Brain microvascular endothelial cell (primary cell): Measurements from ENCODE around the gene NT5DC4.
A peak's percentile ranks its signal among the peaks of the same experiment; 100 is the strongest.

Experiments used
- DNase-seq: peaks from one replicate; pipeline ENCODE4 v3.0.0-alpha.2; 2020
- H3K27ac ChIP-seq: fragments of 250-450 bp; sonication (Bioruptor Pico); 2 replicates; pipeline ENCODE4 v1.5.1; 2020; ENCODE audit warnings: mild to moderate bottlenecking, moderate library complexity
- H3K27me3 ChIP-seq: fragments of 250-450 bp; sonication (Bioruptor Pico); replicated peaks from 2 replicates; pipeline ENCODE4 v1.5.1; 2020; ENCODE audit warnings: mild to moderate bottlenecking
- H3K36me3 ChIP-seq: fragments of 250-450 bp; sonication (Bioruptor Pico); replicated peaks from 2 replicates; pipeline ENCODE4 v1.5.1; 2020; ENCODE audit warnings: mild to moderate bottlenecking
- H3K4me3 ChIP-seq: 2 replicates; pipeline ENCODE4 v1.5.1; 2011; ENCODE audit warnings: low read depth, mild to moderate bottlenecking, control low read depth, low read length, moderate library complexity
- in situ Hi-C: cut with HindIII; loops from 2 replicates; pipeline ENCODE4 v1.10.0; 2017; ENCODE audit warnings: low sequenced_read_pairs, low pct_ligation_motif_present
- TF ChIP-seq, protein P1 (sequence below): IDR thresholded peaks from 2 replicates; pipeline ENCODE4 v1.5.1; 2011; ENCODE audit warnings: low read depth, mild to moderate bottlenecking, moderate library complexity, low read length, control low read depth, inconsistent platforms; ENCODE audit errors: missing control alignments

The NT5DC4 gene

DNA sequence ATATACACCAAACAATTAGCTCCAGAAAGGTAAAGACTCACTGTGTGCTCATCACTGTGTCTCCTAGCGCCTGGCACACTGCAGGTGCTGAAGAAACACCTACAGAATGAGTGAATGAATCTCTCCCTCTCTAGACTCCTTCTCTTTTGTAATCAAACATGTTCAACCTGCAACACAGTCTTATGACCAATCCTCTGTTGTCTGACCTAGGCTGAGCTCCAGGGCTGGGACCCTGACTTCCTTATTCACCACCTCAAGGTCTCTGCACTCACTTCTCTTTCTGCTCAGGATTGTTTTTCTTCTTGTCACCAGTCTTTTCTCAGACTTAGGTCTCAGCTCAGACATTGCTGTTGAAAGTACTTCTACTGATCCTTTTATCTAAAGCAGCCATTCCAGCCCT lies 33.7 kb downstream of the NT5DC4 start:
- DNase-seq, result no peak
- H3K27ac ChIP-seq, result no peak overlapping the region
- in situ Hi-C loops, result loop anchor here (25.0 kb wide), 1 partner anchor 183 kb away; no protein-coding TSS in a partner anchor
- H3K4me3 ChIP-seq, result no peak overlapping the region
- H3K36me3 ChIP-seq, result no peaks in the 10 kb centered on the region
- no peaks in the 10 kb centered on the region for H3K27me3 ChIP-seq
- TF ChIP-seq, protein P1, sequence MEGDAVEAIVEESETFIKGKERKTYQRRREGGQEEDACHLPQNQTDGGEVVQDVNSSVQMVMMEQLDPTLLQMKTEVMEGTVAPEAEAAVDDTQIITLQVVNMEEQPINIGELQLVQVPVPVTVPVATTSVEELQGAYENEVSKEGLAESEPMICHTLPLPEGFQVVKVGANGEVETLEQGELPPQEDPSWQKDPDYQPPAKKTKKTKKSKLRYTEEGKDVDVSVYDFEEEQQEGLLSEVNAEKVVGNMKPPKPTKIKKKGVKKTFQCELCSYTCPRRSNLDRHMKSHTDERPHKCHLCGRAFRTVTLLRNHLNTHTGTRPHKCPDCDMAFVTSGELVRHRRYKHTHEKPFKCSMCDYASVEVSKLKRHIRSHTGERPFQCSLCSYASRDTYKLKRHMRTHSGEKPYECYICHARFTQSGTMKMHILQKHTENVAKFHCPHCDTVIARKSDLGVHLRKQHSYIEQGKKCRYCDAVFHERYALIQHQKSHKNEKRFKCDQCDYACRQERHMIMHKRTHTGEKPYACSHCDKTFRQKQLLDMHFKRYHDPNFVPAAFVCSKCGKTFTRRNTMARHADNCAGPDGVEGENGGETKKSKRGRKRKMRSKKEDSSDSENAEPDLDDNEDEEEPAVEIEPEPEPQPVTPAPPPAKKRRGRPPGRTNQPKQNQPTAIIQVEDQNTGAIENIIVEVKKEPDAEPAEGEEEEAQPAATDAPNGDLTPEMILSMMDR, result no peak

DNA sequence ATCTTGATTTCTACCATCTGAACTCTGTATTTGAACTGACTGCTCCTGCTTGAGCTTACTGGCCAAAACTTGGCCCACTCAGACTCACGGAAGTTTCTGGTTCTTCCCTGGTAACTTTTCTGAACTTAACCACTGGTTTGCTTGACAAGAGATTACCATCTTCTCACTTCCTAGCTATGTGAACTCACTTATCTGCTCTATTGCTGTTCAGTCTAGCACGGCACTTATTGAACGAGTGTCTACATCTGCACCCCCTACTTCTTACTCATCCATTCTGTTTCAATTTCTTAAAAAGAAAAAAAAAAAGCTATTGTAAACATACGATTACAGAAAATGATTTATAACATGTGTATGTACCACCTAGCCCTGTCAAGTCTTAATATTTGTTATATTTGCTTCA lies 34.6 kb downstream of the NT5DC4 start:
- DNase-seq, result no peak
- TF ChIP-seq, protein P1, result no peak
- Histone ChIP-seq H3K36me3 (no peaks in the 10 kb centered on the region), H3K27ac (no peak overlapping the region), H3K4me3 (no peak overlapping the region), H3K27me3 (no peaks in the 10 kb centered on the region)
- in situ Hi-C loops, result loop anchor here (25.0 kb wide), 1 partner anchor 182 kb away; no protein-coding TSS in a partner anchor

DNA sequence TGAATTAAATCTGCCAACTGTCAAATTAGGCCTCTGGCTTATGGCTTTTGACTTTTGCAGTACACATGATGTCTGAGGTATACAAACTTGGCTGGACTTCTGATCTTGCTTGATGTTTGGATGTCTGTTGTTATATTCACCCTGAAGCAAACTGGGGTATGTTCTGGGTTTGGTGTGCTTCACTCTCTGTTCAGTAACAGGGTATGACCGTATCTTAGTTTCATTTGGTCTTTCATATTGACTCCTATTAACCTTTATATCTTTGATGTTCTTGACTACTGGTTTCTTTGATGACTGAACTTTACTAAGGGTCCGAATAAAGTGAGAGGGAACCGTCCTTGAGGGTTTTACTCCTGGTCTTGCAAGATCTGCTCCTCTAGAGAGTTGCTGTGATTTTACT lies 35.4 kb downstream of the NT5DC4 start:
- DNase-seq, result no peak
- Histone ChIP-seq H3K27ac (no peak overlapping the region), H3K4me3 (no peak overlapping the region), H3K27me3 (no peaks in the 10 kb centered on the region), H3K36me3 (no peaks in the 10 kb centered on the region)
- in situ Hi-C loops, result loop anchor here (25.0 kb wide), 1 partner anchor 181 kb away; no protein-coding TSS in a partner anchor
- TF ChIP-seq, protein P1, result no peak

DNA sequence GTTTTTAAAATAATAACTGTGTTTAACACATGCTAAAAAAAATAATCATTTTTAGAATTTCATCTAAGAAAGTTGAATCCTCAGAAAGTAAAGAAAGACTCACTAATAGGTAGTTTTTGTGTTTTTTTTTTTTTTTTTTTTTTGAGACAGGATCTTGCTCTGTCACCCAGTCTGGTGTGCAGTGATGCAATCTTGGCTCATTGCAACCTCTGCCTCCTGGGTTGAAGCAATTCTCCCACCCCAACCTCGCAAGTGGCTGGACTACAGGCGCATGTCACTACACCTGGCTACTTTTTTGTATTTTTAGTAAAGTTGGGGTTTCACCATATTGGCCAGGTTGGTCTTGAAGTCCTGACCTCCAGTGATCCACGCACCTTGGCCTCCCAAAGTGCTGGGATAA lies 36.4 kb downstream of the NT5DC4 start:
- in situ Hi-C loops, result loop anchor here (25.0 kb wide), 1 partner anchor 180 kb away; no protein-coding TSS in a partner anchor
- H3K4me3 ChIP-seq, result no peak overlapping the region
- no peaks in the 10 kb centered on the region for H3K36me3 ChIP-seq
- H3K27ac ChIP-seq, result no peak overlapping the region
- H3K27me3 ChIP-seq, result no peaks in the 10 kb centered on the region
- TF ChIP-seq, protein P1, result no peak
- DNase-seq, result no peak

DNA sequence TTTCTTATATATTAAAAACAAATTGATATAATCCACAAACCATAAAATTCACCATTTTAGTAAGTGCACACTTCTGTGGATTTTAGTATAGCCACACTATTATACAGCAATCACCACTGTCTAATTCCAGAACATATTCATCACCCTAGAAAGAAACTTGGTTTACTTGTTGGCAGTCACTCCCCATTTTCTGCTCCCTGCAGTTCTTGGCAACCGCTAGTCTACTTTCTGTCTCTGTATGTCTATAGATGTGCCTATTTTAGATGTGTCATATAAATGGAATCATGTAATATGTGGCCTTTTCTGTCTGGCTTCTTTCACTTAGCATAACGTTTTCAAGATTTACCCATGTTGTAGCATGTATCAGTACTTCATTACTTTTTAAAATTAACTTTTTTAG lies 37.9 kb downstream of the NT5DC4 start:
- no peak overlapping the region for H3K27ac ChIP-seq
- peak; percentile 22 for DNase-seq
- no peak overlapping the region for H3K4me3 ChIP-seq
- in situ Hi-C loops, result loop anchor here (25.0 kb wide), 1 partner anchor 179 kb away; no protein-coding TSS in a partner anchor
- H3K27me3 ChIP-seq, result no peaks in the 10 kb centered on the region
- no peaks in the 10 kb centered on the region for H3K36me3 ChIP-seq
- TF ChIP-seq, protein P1, result no peak

DNA sequence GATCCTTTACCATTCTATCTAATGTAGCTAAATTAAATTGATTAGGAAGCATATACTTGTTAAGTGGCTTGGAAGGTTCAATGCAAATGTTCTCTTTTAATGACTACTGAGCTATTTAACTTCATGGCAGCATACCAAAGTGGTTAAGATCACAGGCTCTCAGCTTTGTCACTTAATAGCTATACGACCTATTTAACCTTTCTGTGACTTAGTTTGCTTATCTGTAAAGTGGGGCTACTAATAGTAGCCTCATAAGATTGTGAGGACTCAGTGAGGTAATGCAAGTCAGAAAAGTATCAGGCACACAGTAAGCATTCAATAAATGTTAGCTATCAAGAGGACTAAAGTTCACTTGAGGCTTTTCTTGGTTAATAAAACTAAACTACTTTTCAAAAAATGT lies 39.3 kb downstream of the NT5DC4 start:
- H3K4me3 ChIP-seq, result no peak overlapping the region
- TF ChIP-seq, protein P1, result no peak
- no peak overlapping the region for H3K27ac ChIP-seq
- H3K36me3 ChIP-seq, result no peaks in the 10 kb centered on the region
- in situ Hi-C loops, result loop anchor here (25.0 kb wide), 1 partner anchor 177 kb away; no protein-coding TSS in a partner anchor
- DNase-seq, result no peak
- H3K27me3 ChIP-seq, result no peaks in the 10 kb centered on the region
